Measurements from ENCODE around the gene CDH8.

CDH8 gene

GRCh38 chr16:62014319-62014923 lies 21.8 kb downstream of the CDH8 start:
- no peak for FAIRE-seq
- DNase-seq (ENCODE audit: insufficient read length, low spot score) = no peak
- no peak for TF ChIP-seq POLR2A (IDR thresholded peaks at IDR 0.05; ENCODE audit: low read depth, low read length)

- DNase-seq (ENCODE audit: insufficient read length, low spot score) = no peak
- FAIRE-seq = no peak
- TF ChIP-seq POLR2A (IDR thresholded peaks at IDR 0.05; ENCODE audit: low read depth, low read length) = no peak
Observed at GRCh38 chr16:62010186-62010585, 26.1 kb downstream of the CDH8 start.

- no peak for TF ChIP-seq POLR2A (IDR thresholded peaks at IDR 0.05; ENCODE audit: low read depth, low read length)
- FAIRE-seq = no peak
- DNase-seq (ENCODE audit: insufficient read length, low spot score) = no peak
Observed at GRCh38 chr16:61998460-61998859, 37.8 kb downstream of the CDH8 start.

- FAIRE-seq (no peak), DNase-seq (ENCODE audit: insufficient read length, low spot score) (no peak)
- no peak for TF ChIP-seq POLR2A (IDR thresholded peaks at IDR 0.05; ENCODE audit: low read depth, low read length)
Observed at GRCh38 chr16:61993108-61993507, 43.1 kb downstream of the CDH8 start.

- DNase-seq (ENCODE audit: insufficient read length, low spot score) (no peak), FAIRE-seq (no peak)
- TF ChIP-seq POLR2A (IDR thresholded peaks at IDR 0.05; ENCODE audit: low read depth, low read length) = no peak
Observed at GRCh38 chr16:61987474-61988012, 48.7 kb downstream of the CDH8 start.

- no peak for TF ChIP-seq POLR2A (IDR thresholded peaks at IDR 0.05; ENCODE audit: low read depth, low read length)
- DNase-seq (ENCODE audit: insufficient read length, low spot score) = no peak
- FAIRE-seq = no peak
Observed at GRCh38 chr16:61969077-61969382, 67.2 kb downstream of the CDH8 start.

GRCh38 chr16:61968242-61969076 lies 67.8 kb downstream of the CDH8 start:
- TF ChIP-seq POLR2A (IDR thresholded peaks at IDR 0.05; ENCODE audit: low read depth, low read length) = no peak
- no peak for DNase-seq (ENCODE audit: insufficient read length, low spot score)
- FAIRE-seq = no peak

- no peak for TF ChIP-seq POLR2A (IDR thresholded peaks at IDR 0.05; ENCODE audit: low read depth, low read length)
- no peak for DNase-seq (ENCODE audit: insufficient read length, low spot score)
- no peak for FAIRE-seq
Observed at GRCh38 chr16:61957075-61957855, 79.0 kb downstream of the CDH8 start.

- no peak for DNase-seq (ENCODE audit: insufficient read length, low spot score)
- TF ChIP-seq POLR2A (IDR thresholded peaks at IDR 0.05; ENCODE audit: low read depth, low read length) = no peak
- no peak for FAIRE-seq
Observed at GRCh38 chr16:61952841-61953240, 83.4 kb downstream of the CDH8 start.

- no peak for TF ChIP-seq POLR2A (IDR thresholded peaks at IDR 0.05; ENCODE audit: low read depth, low read length)
- no peak for FAIRE-seq
- no peak for DNase-seq (ENCODE audit: insufficient read length, low spot score)
Observed at GRCh38 chr16:61948414-61948813, 87.8 kb downstream of the CDH8 start.

- DNase-seq (ENCODE audit: insufficient read length, low spot score) (no peak), FAIRE-seq (no peak)
- no peak for TF ChIP-seq POLR2A (IDR thresholded peaks at IDR 0.05; ENCODE audit: low read depth, low read length)
Observed at GRCh38 chr16:61946019-61946418, 90.2 kb downstream of the CDH8 start.

- no peak for TF ChIP-seq POLR2A (IDR thresholded peaks at IDR 0.05; ENCODE audit: low read depth, low read length)
- no peak for DNase-seq (ENCODE audit: insufficient read length, low spot score)
- no peak for FAIRE-seq
Observed at GRCh38 chr16:61945511-61945910, 90.7 kb downstream of the CDH8 start.

- no peak for TF ChIP-seq POLR2A (IDR thresholded peaks at IDR 0.05; ENCODE audit: low read depth, low read length)
- no peak for FAIRE-seq
- no peak for DNase-seq (ENCODE audit: insufficient read length, low spot score)
Observed at GRCh38 chr16:61944004-61944403, 92.2 kb downstream of the CDH8 start.

- FAIRE-seq (no peak), DNase-seq (ENCODE audit: insufficient read length, low spot score) (no peak)
- no peak for TF ChIP-seq POLR2A (IDR thresholded peaks at IDR 0.05; ENCODE audit: low read depth, low read length)
Observed at GRCh38 chr16:61940611-61941010, 95.6 kb downstream of the CDH8 start.

Measured in H54 (cell line).